Spleen (tissue), 7 donors: Measurements from ENCODE around the gene PIMREG.
A peak's percentile ranks its signal among the peaks of the same experiment; 100 is the strongest.

ENCODE experiments used
- CTCF ChIP-seq, 11 experiments: fragments of 200-600 bp in 7 of 11; fragments of 450-650 bp in 4 of 11; sonication (generic) in 4 of 11; IDR thresholded peaks in 8 of 11; conservative IDR thresholded peaks in 3 of 11; 1 replicate in 7 of 11; 2 replicates in 4 of 11; pipeline versions ENCODE4 v1.4.0 to v1.8.0; 2016 to 2021; ENCODE audit warnings: antibody characterized with exemption in 11 of 11, inconsistent platforms in 4 of 11, mild to moderate bottlenecking in 1 of 11
- POLR2A ChIP-seq, 3 donors: fragments of 450-650 bp; IDR thresholded peaks; one replicate each; pipeline ENCODE4 v1.5.1; 2017; ENCODE audit warnings: antibody characterized with exemption in 3 of 3, mild to moderate bottlenecking in 1 of 3
- POLR2AphosphoS5 ChIP-seq, 3 donors: sonication (generic); formaldehyde crosslinking; IDR thresholded peaks; one replicate each; pipeline ENCODE4 v1.5.1; 2017; ENCODE audit warnings: antibody characterized with exemption in 3 of 3
- donor health status: DM: no; HTN: no; CAD: no; lungs with moderate emphysema.
- donor health status: DM: no; HTN: no; CAD: no.
- donor health status: DM: no; HTN: no; CAD: no.

GRCh38 chr17:6446516-6447100, 2.4 kb downstream of the PIMREG start:
- TF ChIP-seq CTCF (IDR thresholded peaks at IDR 0.05 in 8 of 11, conservative IDR thresholded peaks at IDR 0.05 in 3 of 11) (no peak), POLR2A (IDR thresholded peaks at IDR 0.05) (no peak), POLR2AphosphoS5 (IDR thresholded peaks at IDR 0.05) (peak in 1 of 3 donors; percentile 27)
